NCI-H345 treated with DMSO at 0.1 percent for 48 hours (cell line): ENCODE measurements around the gene DPY19L3.
"Not testable (repeated sequence)": the region's sequence is repeated elsewhere in the genome, so short reads cannot be mapped to it uniquely, and the experiment has no call there.

Experiments used
- DNase-seq: peaks from one replicate; lab custom pipeline; 2025; ENCODE audit not compliant: unreplicated experiment; lab: John Stamatoyannopoulos, UW

Gene DPY19L3

GRCh38 chr19:32498648-32499200 lies 93.2 kb downstream of the DPY19L3 start:
- DNase-seq, result no peak

- not testable (repeated sequence) for DNase-seq
Observed at GRCh38 chr19:32512498-32512897, 106.9 kb downstream of the DPY19L3 start.

GRCh38 chr19:32519023-32519422 lies 113.5 kb downstream of the DPY19L3 start:
- no peak for DNase-seq

GRCh38 chr19:32522967-32523366 lies 117.4 kb downstream of the DPY19L3 start:
- DNase-seq, result no peak

- DNase-seq, result no peak
Observed at GRCh38 chr19:32526895-32527294, 121.3 kb downstream of the DPY19L3 start.

- no peak for DNase-seq
Observed at GRCh38 chr19:32530773-32531172, 125.2 kb downstream of the DPY19L3 start.

GRCh38 chr19:32532233-32532632 lies 126.7 kb downstream of the DPY19L3 start:
- DNase-seq, result no peak
